ENCODE measurements around the gene ALPL.

The ALPL gene

DNA sequence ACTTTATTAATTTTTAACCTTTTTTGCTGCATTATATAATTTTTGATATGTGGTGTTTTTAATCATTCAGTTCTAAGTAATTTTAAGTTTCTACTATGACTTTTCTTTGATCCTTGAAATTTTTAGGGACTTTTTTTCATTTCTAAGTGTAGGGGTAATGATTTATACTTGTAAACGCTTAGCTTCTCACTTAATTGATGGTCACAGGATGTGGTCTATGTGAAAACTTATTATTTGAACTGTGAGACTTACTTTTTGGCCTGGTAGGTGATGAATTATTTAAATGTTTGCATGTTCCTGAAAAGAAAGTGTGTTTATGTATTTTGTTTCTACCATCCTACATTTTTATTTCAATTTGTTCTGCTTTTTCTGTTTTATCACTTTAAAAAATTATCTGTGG is 17.2 kb downstream of the ALPL start:
- CTCF ChIA-PET, result interaction anchor here (0.7 to 1.3 kb wide), 2 partner anchors 15 to 256 kb away, joined by 3 to 4 read pairs; no protein-coding TSS in a partner anchor
- Histone ChIP-seq H3K4me3 (ENCODE audit: low read depth, low read length) (no peak overlapping the region), H3K27ac (ENCODE audit: extremely low read depth, low read depth, low read length) (no peak overlapping the region), H3K4me1 (ENCODE audit: control insufficient read depth, insufficient read depth, low read length) (no peaks in the 10 kb centered on the region), H3K36me3 (ENCODE audit: control insufficient read depth in 2 of 2, insufficient read depth in 1 of 2, low read length in 2 of 2) (no peaks in the 10 kb centered on the region), H3K9me3 (ENCODE audit: control insufficient read depth, insufficient read depth, low read depth, low read length) (no peaks in the 10 kb centered on the region)
- POLR2A ChIA-PET, result no interaction called here
- no peak for TF ChIP-seq ZNF155 (tag by site-specific recombination; IDR thresholded peaks at IDR 0.05)
- no peak for TF ChIP-seq ZNF571 (tag by site-specific recombination; IDR thresholded peaks at IDR 0.05)
- TF ChIP-seq ZNF660 (tag by site-specific recombination; IDR thresholded peaks at IDR 0.05), result no peak
- TF ChIP-seq ZNF239 (tag by site-specific recombination; IDR thresholded peaks at IDR 0.05), result no peak
- TF ChIP-seq, protein P1, sequence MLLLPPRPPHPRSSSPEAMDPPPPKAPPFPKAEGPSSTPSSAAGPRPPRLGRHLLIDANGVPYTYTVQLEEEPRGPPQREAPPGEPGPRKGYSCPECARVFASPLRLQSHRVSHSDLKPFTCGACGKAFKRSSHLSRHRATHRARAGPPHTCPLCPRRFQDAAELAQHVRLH (tag by site-specific recombination; IDR thresholded peaks at IDR 0.05), result no peak
- TF ChIP-seq ZNF639 (tag by site-specific recombination; IDR thresholded peaks at IDR 0.05), result no peak
- no peak for TF ChIP-seq ZNF624 (tag by site-specific recombination; IDR thresholded peaks at IDR 0.05)
- no peak for TF ChIP-seq ZNF658 (tag by site-specific recombination; IDR thresholded peaks at IDR 0.05)
- TF ChIP-seq ZNF529 (tag by site-specific recombination; IDR thresholded peaks at IDR 0.05; ENCODE audit: insufficient replicate concordance), result no peak
- TF ChIP-seq, protein P2, sequence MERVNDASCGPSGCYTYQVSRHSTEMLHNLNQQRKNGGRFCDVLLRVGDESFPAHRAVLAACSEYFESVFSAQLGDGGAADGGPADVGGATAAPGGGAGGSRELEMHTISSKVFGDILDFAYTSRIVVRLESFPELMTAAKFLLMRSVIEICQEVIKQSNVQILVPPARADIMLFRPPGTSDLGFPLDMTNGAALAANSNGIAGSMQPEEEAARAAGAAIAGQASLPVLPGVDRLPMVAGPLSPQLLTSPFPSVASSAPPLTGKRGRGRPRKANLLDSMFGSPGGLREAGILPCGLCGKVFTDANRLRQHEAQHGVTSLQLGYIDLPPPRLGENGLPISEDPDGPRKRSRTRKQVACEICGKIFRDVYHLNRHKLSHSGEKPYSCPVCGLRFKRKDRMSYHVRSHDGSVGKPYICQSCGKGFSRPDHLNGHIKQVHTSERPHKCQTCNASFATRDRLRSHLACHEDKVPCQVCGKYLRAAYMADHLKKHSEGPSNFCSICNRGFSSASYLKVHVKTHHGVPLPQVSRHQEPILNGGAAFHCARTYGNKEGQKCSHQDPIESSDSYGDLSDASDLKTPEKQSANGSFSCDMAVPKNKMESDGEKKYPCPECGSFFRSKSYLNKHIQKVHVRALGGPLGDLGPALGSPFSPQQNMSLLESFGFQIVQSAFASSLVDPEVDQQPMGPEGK (tag by site-specific recombination; IDR thresholded peaks at IDR 0.05), result no peak
- no peak for TF ChIP-seq ZNF645 (tag by site-specific recombination; IDR thresholded peaks at IDR 0.05)
- TF ChIP-seq ZBTB11 (tag by site-specific recombination; conservative IDR thresholded peaks at IDR 0.05; ENCODE audit: low read depth), result no peak
- TF ChIP-seq BCL11B (tag by site-specific recombination; IDR thresholded peaks at IDR 0.05; ENCODE audit: low read depth), result no peak
- no peak for TF ChIP-seq ZNF792 (tag by site-specific recombination; IDR thresholded peaks at IDR 0.05)
- no peak for TF ChIP-seq ZNF76 (tag by site-specific recombination; IDR thresholded peaks at IDR 0.05; ENCODE audit: borderline replicate concordance, low read depth)
- TF ChIP-seq ZNF132 (tag by site-specific recombination; IDR thresholded peaks at IDR 0.05; ENCODE audit: borderline replicate concordance), result no peak

DNA sequence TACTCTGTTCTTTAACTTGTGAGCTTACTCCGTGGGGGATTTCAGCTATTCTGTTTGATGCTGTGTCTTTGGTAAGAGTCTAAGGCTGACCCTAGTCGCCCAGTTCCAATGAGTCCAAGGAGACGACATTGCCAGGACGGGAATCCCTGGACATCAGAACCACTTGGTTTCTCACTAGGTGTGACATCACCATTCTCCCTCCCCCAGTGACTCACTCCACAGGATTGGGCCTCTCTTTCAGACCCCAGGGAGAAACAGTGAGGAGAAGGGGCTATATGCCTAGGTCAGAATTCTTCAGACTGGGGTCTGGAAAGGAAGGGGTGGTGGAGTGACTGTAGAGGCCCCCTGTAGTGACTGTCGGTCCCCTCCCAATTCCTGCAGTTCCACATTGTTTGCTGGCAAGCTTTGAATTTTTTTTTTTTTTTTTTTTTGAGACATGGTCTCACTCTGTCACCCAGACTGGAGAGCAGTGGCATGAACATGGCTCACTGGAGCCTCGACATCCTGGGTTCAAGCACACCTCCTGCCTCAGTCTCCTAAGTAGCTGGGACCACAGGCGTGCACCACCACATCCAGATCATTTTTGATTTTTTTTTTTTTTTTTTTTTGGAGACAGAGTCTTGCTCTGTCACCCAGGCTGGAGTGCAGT is 21.3 kb downstream of the ALPL start:
- CTCF ChIA-PET, result interaction anchor here (0.7 to 1.2 kb wide), 3 partner anchors 9 to 158 kb away, joined by 3 to 5 read pairs (median 3); no protein-coding TSS in a partner anchor
- no peak for TF ChIP-seq ZNF302 (tag by site-specific recombination; IDR thresholded peaks at IDR 0.05; ENCODE audit: low read depth)
- TF ChIP-seq ZNF518A (tag by site-specific recombination; conservative IDR thresholded peaks at IDR 0.05; ENCODE audit: low read depth), result no peak
- TF ChIP-seq ZNF362 (tag by site-specific recombination; IDR thresholded peaks at IDR 0.05), result peak; percentile 93

More for the DNA sequence above, 21.3 kb downstream of the ALPL start:
- H3K9me3 ChIP-seq (ENCODE audit: control insufficient read depth, insufficient read depth, low read depth, low read length), result no peaks in the 10 kb centered on the region
- no peaks in the 10 kb centered on the region for H3K36me3 ChIP-seq (ENCODE audit: control insufficient read depth in 2 of 2, insufficient read depth in 1 of 2, low read length in 2 of 2)
- H3K4me3 ChIP-seq (ENCODE audit: low read depth, low read length), result no peak overlapping the region
- no peaks in the 10 kb centered on the region for H3K4me1 ChIP-seq (ENCODE audit: control insufficient read depth, insufficient read depth, low read length)
- no peak overlapping the region for H3K27ac ChIP-seq (ENCODE audit: extremely low read depth, low read depth, low read length)
- POLR2A ChIA-PET, result no interaction called here
